HL-60 (cell line): ENCODE results near the gene ENDOV.

Experiments used
- DNase-seq, 2 experiments: peaks; one replicate each; pipeline ENCODE4 v3.0.0-alpha.2; 2010 to 2020; ENCODE audit warnings: low read depth in 1 of 2, low spot score in 1 of 2
- H3K27ac ChIP-seq: fragments of 250-450 bp; sonication (Bioruptor Pico); replicated peaks from 2 replicates; pipeline ENCODE4 v1.5.1; 2020; ENCODE audit warnings: mild to moderate bottlenecking, moderate library complexity
- H3K27me3 ChIP-seq: fragments of 250-450 bp; sonication (Bioruptor Pico); 2 replicates; pipeline ENCODE4 v1.5.1; 2021; ENCODE audit warnings: mild to moderate bottlenecking, moderate library complexity; ENCODE audit not compliant: insufficient read depth, poor library complexity, severe bottlenecking
- H3K4me3 ChIP-seq: replicated peaks from 2 replicates; pipeline ENCODE4 v1.5.1; 2011; ENCODE audit warnings: mild to moderate bottlenecking, control low read depth, low read length; ENCODE audit not compliant: insufficient read depth
- CTCF ChIP-seq: IDR thresholded peaks from one replicate; pipeline ENCODE4 v1.5.1; 2011; ENCODE audit warnings: low read length, control low read depth, inconsistent platforms; ENCODE audit not compliant: insufficient read depth
- GABPA ChIP-seq: IDR thresholded peaks from 2 replicates; pipeline ENCODE4 v1.6.1; 2012; ENCODE audit warnings: low read depth
- POLR2AphosphoS5 ChIP-seq: IDR thresholded peaks from 2 replicates; pipeline ENCODE4 v1.6.1; 2012; ENCODE audit warnings: low read depth
- SPI1 ChIP-seq: IDR thresholded peaks from 2 replicates; pipeline ENCODE4 v1.6.1; 2012; ENCODE audit warnings: low read depth, mild to moderate bottlenecking, borderline replicate concordance
- TF ChIP-seq, protein P1 (sequence below): IDR thresholded peaks from 2 replicates; pipeline ENCODE4 v1.6.1; 2012; ENCODE audit warnings: low read depth; ENCODE audit not compliant: insufficient replicate concordance

The ENDOV gene

GRCh38 chr17:80482058-80482318, 67.0 kb downstream of the ENDOV start:
- no peak for TF ChIP-seq CTCF
- TF ChIP-seq POLR2AphosphoS5, result no peak
- TF ChIP-seq GABPA, result no peak
- TF ChIP-seq, protein P1, sequence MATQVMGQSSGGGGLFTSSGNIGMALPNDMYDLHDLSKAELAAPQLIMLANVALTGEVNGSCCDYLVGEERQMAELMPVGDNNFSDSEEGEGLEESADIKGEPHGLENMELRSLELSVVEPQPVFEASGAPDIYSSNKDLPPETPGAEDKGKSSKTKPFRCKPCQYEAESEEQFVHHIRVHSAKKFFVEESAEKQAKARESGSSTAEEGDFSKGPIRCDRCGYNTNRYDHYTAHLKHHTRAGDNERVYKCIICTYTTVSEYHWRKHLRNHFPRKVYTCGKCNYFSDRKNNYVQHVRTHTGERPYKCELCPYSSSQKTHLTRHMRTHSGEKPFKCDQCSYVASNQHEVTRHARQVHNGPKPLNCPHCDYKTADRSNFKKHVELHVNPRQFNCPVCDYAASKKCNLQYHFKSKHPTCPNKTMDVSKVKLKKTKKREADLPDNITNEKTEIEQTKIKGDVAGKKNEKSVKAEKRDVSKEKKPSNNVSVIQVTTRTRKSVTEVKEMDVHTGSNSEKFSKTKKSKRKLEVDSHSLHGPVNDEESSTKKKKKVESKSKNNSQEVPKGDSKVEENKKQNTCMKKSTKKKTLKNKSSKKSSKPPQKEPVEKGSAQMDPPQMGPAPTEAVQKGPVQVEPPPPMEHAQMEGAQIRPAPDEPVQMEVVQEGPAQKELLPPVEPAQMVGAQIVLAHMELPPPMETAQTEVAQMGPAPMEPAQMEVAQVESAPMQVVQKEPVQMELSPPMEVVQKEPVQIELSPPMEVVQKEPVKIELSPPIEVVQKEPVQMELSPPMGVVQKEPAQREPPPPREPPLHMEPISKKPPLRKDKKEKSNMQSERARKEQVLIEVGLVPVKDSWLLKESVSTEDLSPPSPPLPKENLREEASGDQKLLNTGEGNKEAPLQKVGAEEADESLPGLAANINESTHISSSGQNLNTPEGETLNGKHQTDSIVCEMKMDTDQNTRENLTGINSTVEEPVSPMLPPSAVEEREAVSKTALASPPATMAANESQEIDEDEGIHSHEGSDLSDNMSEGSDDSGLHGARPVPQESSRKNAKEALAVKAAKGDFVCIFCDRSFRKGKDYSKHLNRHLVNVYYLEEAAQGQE, result no peak
- no peak for TF ChIP-seq SPI1
- no peak overlapping the region for H3K4me3 ChIP-seq
- H3K27me3 ChIP-seq, result peaks cover 41% of the 10 kb centered on the region
- no peak for DNase-seq
- no peak overlapping the region for H3K27ac ChIP-seq

- Histone ChIP-seq H3K27me3 (peaks cover 34% of the 10 kb centered on the region), H3K27ac (no peak overlapping the region), H3K4me3 (no peak overlapping the region)
- DNase-seq, result no peak
- TF ChIP-seq CTCF (no peak), POLR2AphosphoS5 (no peak)
Observed at GRCh38 chr17:80482555-80483308, 67.8 kb downstream of the ENDOV start.

- H3K27me3 ChIP-seq, result peaks cover 12% of the 10 kb centered on the region
Observed at GRCh38 chr17:80485846-80486245, 70.9 kb downstream of the ENDOV start.

More at GRCh38 chr17:80485846-80486245, 70.9 kb downstream of the ENDOV start:
- no peak overlapping the region for H3K27ac ChIP-seq
- H3K4me3 ChIP-seq, result no peak overlapping the region
- TF ChIP-seq GABPA, result no peak
- peak; percentile 50; the same call in 1 of the 2 replicates for TF ChIP-seq POLR2AphosphoS5
- no peak for TF ChIP-seq CTCF
- TF ChIP-seq, protein P1, result no peak
- peak in 1 of 2 experiments; percentile 46 for DNase-seq
